BJ (cell line): ENCODE results near the gene VPS26A. TPM values are rescaled to one million over a fixed set of nuclear protein-coding genes. Genes with fewer than 3 reads are reported as not detected.

Experiments
- CTCF ChIA-PET: fragments of 350-600 bp; formaldehyde crosslinking; extraction: SDS; loops from one replicate; lab custom pipeline; 2021; ENCODE audit warnings: antibody characterized with exemption, inconsistent platforms; lab: Yijun Ruan, JAX
- POLR2A ChIA-PET: fragments of 300-600 bp; sonication (Branson Sonifier 250); formaldehyde crosslinking; extraction: SDS; loops from one replicate; lab custom pipeline; 2021; ENCODE audit warnings: antibody characterized with exemption; lab: Charles Lee
- DNase-seq: peaks from one replicate; pipeline ENCODE4 v3.0.0-alpha.2; 2011; ENCODE audit warnings: low read depth
- H3K27me3 ChIP-seq: 2 replicates; pipeline ENCODE4 v1.6.0; 2011; ENCODE audit warnings: low read length; ENCODE audit not compliant: control insufficient read depth, insufficient read depth
- H3K36me3 ChIP-seq: 2 replicates; pipeline ENCODE4 v1.5.1; 2011; ENCODE audit warnings: low read length; ENCODE audit not compliant: control insufficient read depth, insufficient read depth
- H3K4me3 ChIP-seq: 2 replicates; pipeline ENCODE4 v1.5.1; 2011; ENCODE audit warnings: low read depth, mild to moderate bottlenecking, control low read depth, low read length
- polyA plus RNA-seq: library from polyadenylated mRNA; depleted of rRNA; stranded (reverse); fragments of >200 nt; gene quantifications from 2 replicates; pipeline ENCODE4 v1.2.3, GENCODE V29; 2011
- TF ChIP-seq, protein P1 (sequence below): IDR thresholded peaks from 2 replicates; pipeline ENCODE4 v1.5.1; 2011; ENCODE audit warnings: low read depth, mild to moderate bottlenecking, control low read depth, inconsistent platforms, low read length, moderate library complexity; ENCODE audit not compliant: insufficient read depth

Gene VPS26A
- polyA plus RNA-seq, 1 experiment, result 7.5 TPM

DNA sequence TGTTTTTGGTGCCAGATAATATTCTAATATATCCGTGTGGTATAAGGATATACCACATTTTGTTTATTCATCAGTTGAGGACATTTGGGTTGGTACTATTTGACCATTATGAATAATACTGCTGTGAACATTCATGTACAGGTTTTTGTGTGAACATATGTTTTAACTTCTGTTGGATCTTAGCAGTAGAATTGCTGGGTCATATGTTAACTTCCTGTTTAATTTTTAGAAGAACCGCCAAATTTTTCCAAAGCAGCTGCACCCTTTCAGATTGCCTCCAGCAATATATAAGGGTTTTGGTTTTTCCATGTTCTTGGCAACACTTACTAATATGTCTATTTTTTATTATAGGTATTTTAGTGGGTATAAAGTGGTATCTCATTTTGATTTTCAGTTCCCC lies 22.8 kb downstream of the VPS26A start:
- no peak for DNase-seq
- POLR2A ChIA-PET, result no interaction called here

DNA sequence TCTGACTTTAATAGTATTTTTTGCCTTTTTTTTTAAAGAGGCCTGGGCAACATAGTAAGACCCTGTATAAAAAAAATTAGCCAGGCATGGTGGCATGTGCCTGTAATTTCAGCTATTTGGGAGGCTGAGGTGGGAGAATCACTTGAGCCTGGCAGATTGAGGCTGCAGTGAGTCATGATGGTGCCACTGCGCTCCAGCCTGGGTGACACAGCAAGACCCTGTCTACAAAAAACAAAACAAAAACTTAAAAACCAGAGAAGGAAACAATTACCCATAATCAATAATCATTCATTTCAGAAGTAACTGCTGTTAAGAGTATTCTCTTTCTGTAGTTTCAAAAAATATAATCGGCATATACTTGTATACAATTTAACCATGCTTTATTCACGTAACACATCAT lies 28.0 kb downstream of the VPS26A start:
- CTCF ChIA-PET, result no interaction called here
- POLR2A ChIA-PET, result no interaction called here
- DNase-seq, result no peak
- H3K4me3 ChIP-seq, result no peak overlapping the region
- H3K27me3 ChIP-seq, result no peaks in the 10 kb centered on the region
- H3K36me3 ChIP-seq, result no peaks in the 10 kb centered on the region
- TF ChIP-seq, protein P1, sequence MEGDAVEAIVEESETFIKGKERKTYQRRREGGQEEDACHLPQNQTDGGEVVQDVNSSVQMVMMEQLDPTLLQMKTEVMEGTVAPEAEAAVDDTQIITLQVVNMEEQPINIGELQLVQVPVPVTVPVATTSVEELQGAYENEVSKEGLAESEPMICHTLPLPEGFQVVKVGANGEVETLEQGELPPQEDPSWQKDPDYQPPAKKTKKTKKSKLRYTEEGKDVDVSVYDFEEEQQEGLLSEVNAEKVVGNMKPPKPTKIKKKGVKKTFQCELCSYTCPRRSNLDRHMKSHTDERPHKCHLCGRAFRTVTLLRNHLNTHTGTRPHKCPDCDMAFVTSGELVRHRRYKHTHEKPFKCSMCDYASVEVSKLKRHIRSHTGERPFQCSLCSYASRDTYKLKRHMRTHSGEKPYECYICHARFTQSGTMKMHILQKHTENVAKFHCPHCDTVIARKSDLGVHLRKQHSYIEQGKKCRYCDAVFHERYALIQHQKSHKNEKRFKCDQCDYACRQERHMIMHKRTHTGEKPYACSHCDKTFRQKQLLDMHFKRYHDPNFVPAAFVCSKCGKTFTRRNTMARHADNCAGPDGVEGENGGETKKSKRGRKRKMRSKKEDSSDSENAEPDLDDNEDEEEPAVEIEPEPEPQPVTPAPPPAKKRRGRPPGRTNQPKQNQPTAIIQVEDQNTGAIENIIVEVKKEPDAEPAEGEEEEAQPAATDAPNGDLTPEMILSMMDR, result no peak

More for the DNA sequence above, 22.8 kb downstream of the VPS26A start:
- CTCF ChIA-PET, result no interaction called here
- TF ChIP-seq, protein P1, result no peak
- Histone ChIP-seq H3K4me3 (no peak overlapping the region), H3K36me3 (no peaks in the 10 kb centered on the region), H3K27me3 (no peaks in the 10 kb centered on the region)

DNA sequence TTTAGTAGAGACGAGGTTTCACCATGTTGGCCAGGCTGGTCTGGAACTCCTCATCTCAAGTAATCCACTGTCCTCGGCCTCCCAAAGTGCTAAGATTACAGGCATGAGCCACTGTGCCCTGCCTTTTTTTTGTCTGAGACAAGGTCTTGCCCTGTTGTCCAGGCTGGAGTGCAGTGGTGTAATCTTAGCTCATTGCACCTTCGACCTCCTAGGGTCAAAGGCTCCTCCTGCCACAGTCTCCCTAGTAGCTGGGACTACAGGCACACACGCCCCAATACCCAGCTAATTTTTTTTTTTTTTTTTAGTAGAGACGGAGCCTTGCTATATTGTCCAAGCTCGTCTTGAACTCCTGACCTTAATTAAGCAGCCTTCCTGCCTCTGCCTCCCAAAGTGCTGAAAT lies 29.2 kb downstream of the VPS26A start:
- Histone ChIP-seq H3K4me3 (no peak overlapping the region), H3K36me3 (peaks cover under 1% of the 10 kb centered on the region; the same call in 1 of the 2 replicates), H3K27me3 (no peaks in the 10 kb centered on the region)
- CTCF ChIA-PET, result interaction anchor here (0.5 kb wide), 1 partner anchor 25 kb away, joined by 3 read pairs; no protein-coding TSS in a partner anchor
- POLR2A ChIA-PET, result no interaction called here
- TF ChIP-seq, protein P1, result no peak
- DNase-seq, result no peak

DNA sequence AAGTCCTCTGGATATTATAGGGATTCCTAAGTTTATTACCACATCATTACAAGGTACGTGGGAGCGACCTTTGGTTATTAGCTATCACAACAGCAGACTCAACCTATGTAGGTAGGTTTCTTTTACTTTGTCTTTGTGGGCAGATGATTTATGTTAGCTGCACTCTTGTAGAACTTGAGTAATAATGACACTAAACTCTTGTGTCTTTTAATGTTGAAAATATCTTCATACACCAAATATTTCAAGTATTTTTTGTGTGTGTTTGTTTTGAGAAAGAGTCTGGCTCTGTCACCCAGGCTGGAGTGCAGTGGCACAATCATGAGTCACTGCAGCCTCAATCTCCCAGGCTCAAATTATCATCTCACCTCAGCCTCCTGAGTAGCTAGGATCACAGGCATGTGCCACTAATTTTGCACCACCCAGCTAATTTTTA lies 36.8 kb downstream of the VPS26A start:
- H3K27me3 ChIP-seq, result no peaks in the 10 kb centered on the region
- TF ChIP-seq, protein P1, result no peak
- H3K4me3 ChIP-seq, result no peak overlapping the region
- DNase-seq, result peak; percentile 23
- CTCF ChIA-PET, result interaction anchor here (0.6 to 1.4 kb wide), 3 partner anchors 13 to 33 kb away, joined by 3 read pairs; no protein-coding TSS in a partner anchor
- H3K36me3 ChIP-seq, result peaks cover 7% of the 10 kb centered on the region
- POLR2A ChIA-PET, result no interaction called here

DNA sequence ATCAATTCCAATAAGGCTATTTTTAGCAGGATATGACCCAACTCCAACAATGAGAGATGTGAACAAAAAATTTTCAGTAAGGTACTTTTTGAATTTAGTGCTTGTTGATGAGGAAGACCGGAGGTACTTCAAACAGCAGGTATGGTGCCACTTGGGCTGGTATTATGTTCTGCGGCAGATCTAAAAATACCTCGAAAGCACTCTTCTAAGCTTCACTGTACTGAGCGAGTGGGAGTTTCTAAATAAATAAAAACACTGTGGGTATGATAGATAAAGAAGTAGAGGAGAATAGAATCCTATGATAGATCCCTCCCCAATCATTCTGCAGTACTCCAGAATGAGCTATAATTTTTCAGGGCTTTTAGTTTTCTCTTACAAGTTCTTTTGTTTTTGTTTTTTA lies 44.5 kb downstream of the VPS26A start:
- H3K27me3 ChIP-seq, result no peaks in the 10 kb centered on the region
- TF ChIP-seq, protein P1, result no peak
- POLR2A ChIA-PET, result no interaction called here
- DNase-seq, result no peak
- H3K36me3 ChIP-seq, result peaks cover 4% of the 10 kb centered on the region; the same call in 1 of the 2 replicates
- H3K4me3 ChIP-seq, result no peak overlapping the region
- CTCF ChIA-PET, result interaction anchor here (1.0 kb wide), 1 partner anchor 20 kb away, joined by 3 read pairs; no protein-coding TSS in a partner anchor
